Measurements from ENCODE around the gene GNPTAB.

DNA sequence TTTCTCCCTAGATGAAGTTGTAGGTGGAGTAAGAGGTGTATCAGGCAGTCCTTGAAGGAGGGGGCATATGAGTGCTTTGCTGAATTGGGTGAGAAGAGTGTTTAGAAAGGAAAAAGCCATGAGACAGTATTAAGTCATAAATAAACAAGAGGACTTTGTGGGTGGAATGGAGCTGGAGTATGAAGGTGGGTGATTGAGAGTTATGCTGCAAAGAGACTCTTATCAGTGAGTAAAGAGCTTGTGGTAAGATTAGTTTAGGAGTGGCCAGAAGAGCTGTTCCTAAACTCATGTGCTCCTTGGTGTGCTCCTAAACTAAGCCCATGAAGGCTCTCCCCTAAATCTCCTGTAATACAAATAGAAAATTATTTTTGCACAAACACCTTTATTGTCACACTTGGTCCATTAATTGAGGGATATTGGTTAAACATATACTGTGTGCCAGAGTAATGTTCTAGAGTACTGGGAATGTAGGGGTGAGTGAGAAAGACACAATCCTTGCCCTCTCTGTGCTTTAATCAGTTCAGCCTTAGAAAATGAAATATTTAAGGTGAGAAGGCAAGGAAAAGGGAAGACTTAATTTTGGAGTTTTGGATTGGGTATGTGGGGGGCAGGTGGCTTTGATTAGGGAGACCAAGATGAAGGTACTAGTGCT is 123.5 kb downstream of the GNPTAB start:
- TF ChIP-seq CTCF (conservative IDR thresholded peaks at IDR 0.05) (no peak), EZH2 (IDR thresholded peaks at IDR 0.05; ENCODE audit: low read depth) (no peak)

All from PC-9 (cell line).